Heart left ventricle (tissue), 16 donors: Measurements from ENCODE around the gene MFAP5. TPM values are rescaled to one million over a fixed set of nuclear protein-coding genes. Genes with fewer than 3 reads are reported as not detected.
A peak's percentile ranks its signal among the peaks of the same experiment; 100 is the strongest.

ENCODE experiments used
- ATAC-seq, 4 donors: fragments of 200-7000 bp; cut with Tn5 transposase; one replicate each; pipeline ENCODE4 v1.9.1; 2020 to 2022; ENCODE audit warnings: moderate library complexity in 4 of 4, mild to moderate bottlenecking in 3 of 4, moderate number of reproducible peaks in 1 of 4
- DNase-seq, 5 donors: peaks; one replicate each; pipeline ENCODE4 v3.0.0-alpha.2; 2020
- H3K27ac ChIP-seq, 12 donors: fragments of 200-600 bp; sonication (generic) in 4 of 12; one replicate each; pipeline versions ENCODE4 v1.5.0 to v1.8.0; 2016 to 2022; ENCODE audit warnings: mild to moderate bottlenecking in 2 of 12
- H3K27me3 ChIP-seq, 9 donors: fragments of 200-600 bp; sonication (generic) in 2 of 9; one replicate each; pipeline versions ENCODE4 v1.5.1 to v1.8.0; 2016 to 2022; ENCODE audit warnings: mild to moderate bottlenecking in 3 of 9
- H3K36me3 ChIP-seq, 9 donors: fragments of 200-600 bp; sonication (generic) in 2 of 9; one replicate each; pipeline versions ENCODE4 v1.5.0 to v1.8.0; 2018 to 2022; ENCODE audit warnings: mild to moderate bottlenecking in 2 of 9
- H3K4me1 ChIP-seq, 12 donors: fragments of 200-600 bp; sonication (generic) in 4 of 12; one replicate each; pipeline versions ENCODE4 v1.5.0 to v1.8.0; 2016 to 2022; ENCODE audit warnings: mild to moderate bottlenecking in 3 of 12
- H3K4me3 ChIP-seq, 12 donors: fragments of 200-600 bp; sonication (generic) in 4 of 12; one replicate each; pipeline versions ENCODE4 v1.5.0 to v1.8.0; 2017 to 2022; ENCODE audit warnings: mild to moderate bottlenecking in 9 of 12, moderate library complexity in 4 of 12
- H3K9me3 ChIP-seq, 12 donors: fragments of 200-600 bp; sonication (generic) in 4 of 12; one replicate each; pipeline versions ENCODE4 v1.5.0 to v1.8.0; 2016 to 2022; ENCODE audit warnings: mild to moderate bottlenecking in 1 of 12
- CTCF ChIP-seq, 12 donors: fragments of 200-600 bp; sonication (generic) in 4 of 12; IDR thresholded peaks; one replicate each; pipeline versions ENCODE4 v1.5.0 to v1.8.0; 2018 to 2022; ENCODE audit warnings: antibody characterized with exemption in 12 of 12, mild to moderate bottlenecking in 5 of 12
- POLR2A ChIP-seq, 2 donors: fragments of 450-650 bp; IDR thresholded peaks; one replicate each; pipeline ENCODE4 v1.6.1; 2017; ENCODE audit warnings: antibody characterized with exemption in 2 of 2, mild to moderate bottlenecking in 2 of 2, moderate library complexity in 2 of 2
- WGBS, 4 donors: extraction: QIAGEN DNeasy Blood & Tissue Kit in 2 of 4; methylation state at CpG; one replicate each; pipeline versions ENCODE4 v1.1.5 to v1.1.7; 2013 to 2018; 5-methylcytosine and 5-hydroxymethylcytosine counted together
- intact Hi-C, 10 donors: fragments of 100-400 bp; cut with DNase I; formaldehyde crosslinking; loops; one replicate each; pipeline versions ENCODE4 v1.11.1 to v1.14.2; 2022
- polyA plus RNA-seq, 2 donors: library from polyadenylated mRNA; stranded (reverse); fragments of 200-250 nt; gene quantifications; one replicate each; pipeline ENCODE4 v1.2.3, GENCODE V29; 2013
- total RNA-seq, 9 donors: library from RNA; depleted of rRNA in 2 of 9; stranded (reverse); fragments of >200 nt in 2 of 9; fragmentation: NEBNext Ultra II Directional in 3 of 9; extraction: Animal tissue kit (Norgen Biotek cat#: 25700) in 3 of 9; gene quantifications; one replicate each; pipeline versions ENCODE4 v1.1.0 to v1.2.4, GENCODE V29; 2016 to 2023
- donor health status: ischemic (EF 13 %, LVEDD 7.1; RV severe dilation, severe dysfunction).
- donor health status: healthy with polysubstance abuse.
- donor health status: DM: no; HTN: yes; CAD: no.
- donor health status: DM: no; HTN: no; CAD: no.
- donor health status: ischemic (EF 25% LVEDD 6.9; RV normal size, moderate dysfunction).
- donor health status: ischemic (EF 25% LVEDD 5.7; RV mildly dilated, moderate dysfunction).
- donor health status: healthy.
- donor health status: DM: yes; HTN: yes; CAD: no.
- donor health status: ischemic (EF 35%, LVEDD 5.7; RV mildly dilated, moderate dysfunction).
- donor health status: nonischemic (EF 11% LVEDD 7.7; RV severe dilation, severe dysfunction).
- donor health status: DM: yes; HTN: yes; CAD: no.
- donor health status: PGD.
- donor health status: ischemic (EF 29% LVEDD 5.4; RV normal size, mild dysfunction).
- donor health status: nonischemic (EF 23%, LVEDD 6.1; RV moderate dilation, normal function).

The MFAP5 gene
- total and polyA plus RNA-seq, 11 donors: 10.2 to 137 (median 31.5) TPM

DNA sequence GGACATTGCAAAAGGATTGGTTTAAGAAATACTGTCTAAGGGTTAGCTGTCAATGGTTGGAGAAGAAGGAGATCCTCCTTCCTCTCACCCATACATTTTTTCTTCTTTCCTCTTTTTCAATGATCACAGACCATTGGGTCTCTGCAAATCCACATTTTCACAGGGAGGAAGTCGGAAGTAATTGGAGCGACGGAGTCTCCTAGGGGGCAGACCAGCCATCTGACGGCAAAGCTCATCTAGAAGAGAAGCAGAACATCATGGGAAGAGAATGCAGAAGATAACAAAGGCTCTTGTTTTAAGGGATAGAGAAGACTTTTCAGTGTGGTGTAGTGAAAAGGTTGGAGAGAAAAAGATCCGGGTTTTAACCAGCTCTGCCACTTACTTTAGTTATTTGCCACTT is 14.7 kb downstream of the MFAP5 start:
- intact Hi-C loops: no loop called here
- 60 to 71% (median 65%) methylated on average over 5 of the region's 5 CpGs for WGBS, 4 donors
- H3K9me3 ChIP-seq: no peaks in the 10 kb centered on the region
- H3K4me1 ChIP-seq: no peaks in the 10 kb centered on the region
- peaks cover 0 to 11% (median 0%) of the 10 kb centered on the region in 9 donors for H3K36me3 ChIP-seq
- ATAC-seq (no peak), DNase-seq (no peak)
- TF ChIP-seq CTCF (IDR thresholded peaks at IDR 0.05) (no peak), POLR2A (IDR thresholded peaks at IDR 0.05) (no peak)
- H3K27ac ChIP-seq: no peak overlapping the region
- H3K27me3 ChIP-seq: no peaks in the 10 kb centered on the region
- no peak overlapping the region for H3K4me3 ChIP-seq

DNA sequence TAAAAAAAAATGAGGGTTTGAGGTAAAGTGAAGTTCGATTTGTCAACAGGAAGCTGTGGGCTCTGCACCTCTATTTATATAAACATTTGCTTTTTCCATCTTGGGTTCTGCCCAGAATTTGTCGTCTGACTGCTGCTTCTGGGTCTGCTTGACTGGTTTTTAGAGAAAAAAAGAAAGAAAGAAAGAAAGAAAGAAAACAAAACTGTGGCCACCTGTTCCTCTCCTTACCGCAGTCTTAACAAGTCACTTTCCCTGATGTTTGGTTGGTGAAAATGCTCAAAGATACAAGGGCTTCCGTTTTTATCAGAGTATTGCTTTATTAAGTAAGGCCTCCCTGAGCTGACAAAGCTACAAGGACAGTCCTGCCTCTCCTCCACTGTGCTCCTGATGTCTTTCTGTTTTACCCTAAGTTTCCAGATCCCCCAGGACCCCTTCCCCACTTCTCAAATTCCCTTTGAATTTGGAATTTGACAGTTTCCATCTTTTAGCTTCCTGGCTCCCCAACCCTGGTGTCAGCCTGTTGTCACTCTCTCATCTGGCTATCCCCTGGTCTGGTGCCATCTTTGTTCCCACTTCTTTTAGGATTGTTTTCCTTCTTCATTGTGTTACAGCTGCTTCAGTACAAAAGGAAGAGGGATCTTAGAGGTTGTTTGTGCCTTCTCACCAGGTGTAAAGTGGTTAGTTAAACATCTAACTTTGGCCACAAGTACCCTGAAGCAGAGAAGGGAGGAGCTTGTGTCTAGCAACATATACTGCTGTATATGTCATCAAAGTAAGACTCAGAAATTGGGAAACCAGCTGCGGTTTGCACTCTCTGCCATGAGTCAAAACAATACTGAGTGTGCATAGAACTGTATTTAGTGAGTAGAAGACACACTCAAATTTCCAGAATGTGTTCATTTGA is 18.0 kb downstream of the MFAP5 start:
- Histone ChIP-seq H3K36me3 (peaks cover 0 to 11% (median 0%) of the 10 kb centered on the region in 9 donors), H3K9me3 (no peaks in the 10 kb centered on the region), H3K4me1 (no peaks in the 10 kb centered on the region), H3K27ac (peak overlapping the region in 1 of 12 donors; percentile 62), H3K4me3 (no peak overlapping the region), H3K27me3 (no peaks in the 10 kb centered on the region)
- intact Hi-C loops: no loop called here
- no peak for DNase-seq
- no peak for TF ChIP-seq POLR2A (IDR thresholded peaks at IDR 0.05)
- no peak for TF ChIP-seq CTCF (IDR thresholded peaks at IDR 0.05)
- no peak for ATAC-seq
- 55 to 71% (median 63%) methylated on average over 5 of the region's 5 CpGs for WGBS, 4 donors

DNA sequence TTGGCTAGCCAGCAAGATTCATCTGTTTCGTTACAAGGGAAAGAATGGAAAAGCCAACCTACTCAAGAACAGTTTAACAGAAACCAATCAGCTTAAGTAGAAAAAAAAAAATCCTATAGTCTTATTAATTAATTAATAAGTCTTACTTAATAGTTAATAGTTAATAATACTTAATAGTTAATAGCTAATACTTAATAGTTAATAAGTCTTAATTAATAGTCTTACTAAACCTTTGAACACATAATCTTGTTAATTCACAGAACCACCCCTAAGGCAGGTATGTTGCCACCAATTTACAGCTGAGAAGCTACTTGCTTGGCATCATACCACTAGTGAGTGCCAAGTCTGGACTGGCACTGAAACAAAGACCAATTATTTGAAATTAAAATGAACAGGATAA is 19.9 kb downstream of the MFAP5 start:
- Histone ChIP-seq H3K27ac (no peak overlapping the region), H3K4me1 (no peaks in the 10 kb centered on the region), H3K27me3 (no peaks in the 10 kb centered on the region), H3K9me3 (no peaks in the 10 kb centered on the region), H3K36me3 (peaks cover 0 to 7% (median 0%) of the 10 kb centered on the region in 9 donors), H3K4me3 (no peak overlapping the region)
- intact Hi-C loops: no loop called here
- ATAC-seq: no peak
- WGBS, 4 donors: 90 to 96% (median 95%) methylated on average over 1 of the region's 1 CpG
- DNase-seq: no peak
- TF ChIP-seq POLR2A (IDR thresholded peaks at IDR 0.05): no peak
- TF ChIP-seq CTCF (IDR thresholded peaks at IDR 0.05): no peak

GRCh38 chr12:8639936-8640335 is 22.7 kb downstream of the MFAP5 start:
- 79 to 93% (median 84%) methylated on average over 2 of the region's 2 CpGs for WGBS, 4 donors
- no peak for ATAC-seq
- no peak overlapping the region for H3K4me3 ChIP-seq
- H3K27ac ChIP-seq: no peak overlapping the region
- no peaks in the 10 kb centered on the region for H3K9me3 ChIP-seq
- no peak for TF ChIP-seq POLR2A (IDR thresholded peaks at IDR 0.05)
- TF ChIP-seq CTCF (IDR thresholded peaks at IDR 0.05): no peak
- intact Hi-C loops: no loop called here
- H3K36me3 ChIP-seq: no peaks in the 10 kb centered on the region
- no peak for DNase-seq
- H3K4me1 ChIP-seq: peaks cover 0 to 4% (median 0%) of the 10 kb centered on the region in 12 donors
- no peaks in the 10 kb centered on the region for H3K27me3 ChIP-seq
